Hepatocyte (in vitro differentiated cells): ENCODE data around the gene SORT1.

Experiments
- EZH2 ChIP-seq: fragments of 200-600 bp; sonication (generic); IDR thresholded peaks from 2 replicates; pipeline ENCODE4 v1.6.1; 2016; ENCODE audit warnings: antibody characterized with exemption, mild to moderate bottlenecking, borderline replicate concordance
- TF ChIP-seq, protein P1 (sequence below): fragments of 200-600 bp; sonication (generic); IDR thresholded peaks from 2 replicates; pipeline ENCODE4 v1.5.1; 2016; ENCODE audit warnings: antibody characterized with exemption, mild to moderate bottlenecking; ENCODE audit not compliant: poor library complexity

DNA sequence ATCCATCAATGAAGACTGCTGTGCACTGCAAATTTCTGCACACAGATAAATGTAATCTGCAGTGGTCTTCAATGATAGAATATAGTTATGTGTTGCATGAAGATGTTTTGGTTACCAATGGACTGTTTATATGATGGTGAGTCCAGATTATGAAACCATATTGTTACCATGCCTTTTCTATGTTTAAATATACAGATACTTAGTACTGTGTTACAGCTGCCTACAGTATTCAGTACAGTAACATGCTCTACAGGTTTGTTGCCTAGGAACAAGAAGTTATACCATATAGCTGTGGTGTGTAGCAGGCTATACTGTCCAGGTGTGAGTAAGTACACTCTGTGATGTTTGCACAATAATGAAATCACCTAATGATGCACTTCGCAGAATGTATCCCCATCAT lies 40.8 kb downstream of the SORT1 start:
- TF ChIP-seq, protein P1, sequence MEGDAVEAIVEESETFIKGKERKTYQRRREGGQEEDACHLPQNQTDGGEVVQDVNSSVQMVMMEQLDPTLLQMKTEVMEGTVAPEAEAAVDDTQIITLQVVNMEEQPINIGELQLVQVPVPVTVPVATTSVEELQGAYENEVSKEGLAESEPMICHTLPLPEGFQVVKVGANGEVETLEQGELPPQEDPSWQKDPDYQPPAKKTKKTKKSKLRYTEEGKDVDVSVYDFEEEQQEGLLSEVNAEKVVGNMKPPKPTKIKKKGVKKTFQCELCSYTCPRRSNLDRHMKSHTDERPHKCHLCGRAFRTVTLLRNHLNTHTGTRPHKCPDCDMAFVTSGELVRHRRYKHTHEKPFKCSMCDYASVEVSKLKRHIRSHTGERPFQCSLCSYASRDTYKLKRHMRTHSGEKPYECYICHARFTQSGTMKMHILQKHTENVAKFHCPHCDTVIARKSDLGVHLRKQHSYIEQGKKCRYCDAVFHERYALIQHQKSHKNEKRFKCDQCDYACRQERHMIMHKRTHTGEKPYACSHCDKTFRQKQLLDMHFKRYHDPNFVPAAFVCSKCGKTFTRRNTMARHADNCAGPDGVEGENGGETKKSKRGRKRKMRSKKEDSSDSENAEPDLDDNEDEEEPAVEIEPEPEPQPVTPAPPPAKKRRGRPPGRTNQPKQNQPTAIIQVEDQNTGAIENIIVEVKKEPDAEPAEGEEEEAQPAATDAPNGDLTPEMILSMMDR, result no peak
- no peak for TF ChIP-seq EZH2
